ENCODE data around the gene TUFM.

DNA sequence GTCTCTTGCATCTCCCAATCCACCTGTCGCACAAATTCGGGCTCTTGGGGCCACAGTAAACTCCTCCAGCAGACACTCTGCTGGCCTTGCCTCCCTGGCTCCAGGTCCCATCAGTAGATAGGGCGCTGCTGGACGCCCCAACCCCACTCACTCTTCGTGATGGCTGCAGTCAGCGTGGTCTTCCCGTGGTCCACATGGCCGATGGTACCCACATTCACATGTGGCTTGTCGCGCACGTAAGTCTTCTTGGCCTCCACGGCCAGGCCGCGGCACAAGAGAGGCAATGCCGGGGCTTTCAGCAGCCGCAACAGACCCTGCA lies 428 bp downstream of the TUFM start:
- TF ChIP-seq, protein P1, sequence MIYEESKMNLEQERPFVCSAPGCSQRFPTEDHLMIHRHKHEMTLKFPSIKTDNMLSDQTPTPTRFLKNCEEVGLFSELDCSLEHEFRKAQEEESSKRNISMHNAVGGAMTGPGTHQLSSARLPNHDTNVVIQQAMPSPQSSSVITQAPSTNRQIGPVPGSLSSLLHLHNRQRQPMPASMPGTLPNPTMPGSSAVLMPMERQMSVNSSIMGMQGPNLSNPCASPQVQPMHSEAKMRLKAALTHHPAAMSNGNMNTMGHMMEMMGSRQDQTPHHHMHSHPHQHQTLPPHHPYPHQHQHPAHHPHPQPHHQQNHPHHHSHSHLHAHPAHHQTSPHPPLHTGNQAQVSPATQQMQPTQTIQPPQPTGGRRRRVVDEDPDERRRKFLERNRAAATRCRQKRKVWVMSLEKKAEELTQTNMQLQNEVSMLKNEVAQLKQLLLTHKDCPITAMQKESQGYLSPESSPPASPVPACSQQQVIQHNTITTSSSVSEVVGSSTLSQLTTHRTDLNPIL (CRISPR knock-in tag; IDR thresholded peaks at IDR 0.05; ENCODE audit: low read depth), result no peak
- TF ChIP-seq ZFP3 (CRISPR knock-in tag; IDR thresholded peaks at IDR 0.05) (no peak), RARB (CRISPR knock-in tag; IDR thresholded peaks at IDR 0.05) (no peak), ARNTL (CRISPR knock-in tag; IDR thresholded peaks at IDR 0.05; ENCODE audit: borderline replicate concordance, low read depth) (no peak), ZFP30 (CRISPR knock-in tag; IDR thresholded peaks at IDR 0.05) (no peak), ESRRG (CRISPR knock-in tag; IDR thresholded peaks at IDR 0.05) (no peak), ZNF8 (CRISPR knock-in tag; IDR thresholded peaks at IDR 0.05) (no peak), ZC3H10 (CRISPR knock-in tag; IDR thresholded peaks at IDR 0.05) (no peak), ZNF70 (CRISPR knock-in tag; IDR thresholded peaks at IDR 0.05) (no peak), OSR1 (CRISPR knock-in tag; IDR thresholded peaks at IDR 0.05) (no peak)
- TF ChIP-seq, protein P2, sequence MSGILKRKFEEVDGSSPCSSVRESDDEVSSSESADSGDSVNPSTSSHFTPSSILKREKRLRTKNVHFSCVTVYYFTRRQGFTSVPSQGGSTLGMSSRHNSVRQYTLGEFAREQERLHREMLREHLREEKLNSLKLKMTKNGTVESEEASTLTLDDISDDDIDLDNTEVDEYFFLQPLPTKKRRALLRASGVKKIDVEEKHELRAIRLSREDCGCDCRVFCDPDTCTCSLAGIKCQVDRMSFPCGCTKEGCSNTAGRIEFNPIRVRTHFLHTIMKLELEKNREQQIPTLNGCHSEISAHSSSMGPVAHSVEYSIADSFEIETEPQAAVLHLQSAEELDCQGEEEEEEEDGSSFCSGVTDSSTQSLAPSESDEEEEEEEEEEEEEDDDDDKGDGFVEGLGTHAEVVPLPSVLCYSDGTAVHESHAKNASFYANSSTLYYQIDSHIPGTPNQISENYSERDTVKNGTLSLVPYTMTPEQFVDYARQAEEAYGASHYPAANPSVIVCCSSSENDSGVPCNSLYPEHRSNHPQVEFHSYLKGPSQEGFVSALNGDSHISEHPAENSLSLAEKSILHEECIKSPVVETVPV (CRISPR knock-in tag; IDR thresholded peaks at IDR 0.05), result no peak
- TF ChIP-seq, protein P3, sequence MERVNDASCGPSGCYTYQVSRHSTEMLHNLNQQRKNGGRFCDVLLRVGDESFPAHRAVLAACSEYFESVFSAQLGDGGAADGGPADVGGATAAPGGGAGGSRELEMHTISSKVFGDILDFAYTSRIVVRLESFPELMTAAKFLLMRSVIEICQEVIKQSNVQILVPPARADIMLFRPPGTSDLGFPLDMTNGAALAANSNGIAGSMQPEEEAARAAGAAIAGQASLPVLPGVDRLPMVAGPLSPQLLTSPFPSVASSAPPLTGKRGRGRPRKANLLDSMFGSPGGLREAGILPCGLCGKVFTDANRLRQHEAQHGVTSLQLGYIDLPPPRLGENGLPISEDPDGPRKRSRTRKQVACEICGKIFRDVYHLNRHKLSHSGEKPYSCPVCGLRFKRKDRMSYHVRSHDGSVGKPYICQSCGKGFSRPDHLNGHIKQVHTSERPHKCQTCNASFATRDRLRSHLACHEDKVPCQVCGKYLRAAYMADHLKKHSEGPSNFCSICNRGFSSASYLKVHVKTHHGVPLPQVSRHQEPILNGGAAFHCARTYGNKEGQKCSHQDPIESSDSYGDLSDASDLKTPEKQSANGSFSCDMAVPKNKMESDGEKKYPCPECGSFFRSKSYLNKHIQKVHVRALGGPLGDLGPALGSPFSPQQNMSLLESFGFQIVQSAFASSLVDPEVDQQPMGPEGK (CRISPR knock-in tag; IDR thresholded peaks at IDR 0.05; ENCODE audit: borderline replicate concordance), result no peak
- TF ChIP-seq, protein P4, sequence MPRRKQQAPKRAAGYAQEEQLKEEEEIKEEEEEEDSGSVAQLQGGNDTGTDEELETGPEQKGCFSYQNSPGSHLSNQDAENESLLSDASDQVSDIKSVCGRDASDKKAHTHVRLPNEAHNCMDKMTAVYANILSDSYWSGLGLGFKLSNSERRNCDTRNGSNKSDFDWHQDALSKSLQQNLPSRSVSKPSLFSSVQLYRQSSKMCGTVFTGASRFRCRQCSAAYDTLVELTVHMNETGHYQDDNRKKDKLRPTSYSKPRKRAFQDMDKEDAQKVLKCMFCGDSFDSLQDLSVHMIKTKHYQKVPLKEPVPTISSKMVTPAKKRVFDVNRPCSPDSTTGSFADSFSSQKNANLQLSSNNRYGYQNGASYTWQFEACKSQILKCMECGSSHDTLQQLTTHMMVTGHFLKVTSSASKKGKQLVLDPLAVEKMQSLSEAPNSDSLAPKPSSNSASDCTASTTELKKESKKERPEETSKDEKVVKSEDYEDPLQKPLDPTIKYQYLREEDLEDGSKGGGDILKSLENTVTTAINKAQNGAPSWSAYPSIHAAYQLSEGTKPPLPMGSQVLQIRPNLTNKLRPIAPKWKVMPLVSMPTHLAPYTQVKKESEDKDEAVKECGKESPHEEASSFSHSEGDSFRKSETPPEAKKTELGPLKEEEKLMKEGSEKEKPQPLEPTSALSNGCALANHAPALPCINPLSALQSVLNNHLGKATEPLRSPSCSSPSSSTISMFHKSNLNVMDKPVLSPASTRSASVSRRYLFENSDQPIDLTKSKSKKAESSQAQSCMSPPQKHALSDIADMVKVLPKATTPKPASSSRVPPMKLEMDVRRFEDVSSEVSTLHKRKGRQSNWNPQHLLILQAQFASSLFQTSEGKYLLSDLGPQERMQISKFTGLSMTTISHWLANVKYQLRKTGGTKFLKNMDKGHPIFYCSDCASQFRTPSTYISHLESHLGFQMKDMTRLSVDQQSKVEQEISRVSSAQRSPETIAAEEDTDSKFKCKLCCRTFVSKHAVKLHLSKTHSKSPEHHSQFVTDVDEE (CRISPR knock-in tag; IDR thresholded peaks at IDR 0.05), result no peak

Data from SK-N-SH treated with all-trans-retinoic acid at 6 μM for 48 hours (cell line).